HG02970 (cell line): ENCODE measurements around the gene NACAD.

ENCODE experiments used
- ATAC-seq: cut with Tn5 transposase; IDR thresholded peaks from one replicate; pipeline ENCODE4 v1.9.1; 2021; ENCODE audit warnings: mild to moderate bottlenecking, moderate library complexity, moderate number of reproducible peaks; ENCODE audit not compliant: unreplicated experiment, low FRiP score

NACAD gene

GRCh38 chr7:45075871-45076796 is 12.6 kb downstream of the NACAD start:
- no peak for ATAC-seq

GRCh38 chr7:45075355-45075644 is 13.5 kb downstream of the NACAD start:
- ATAC-seq, result no peak

- no peak for ATAC-seq
These were observed 14.0 kb downstream of the NACAD start for GRCh38 chr7:45074528-45075354.

GRCh38 chr7:45073786-45074527 is 14.8 kb downstream of the NACAD start:
- ATAC-seq, result no peak

- ATAC-seq, result no peak
These were observed 15.6 kb downstream of the NACAD start for GRCh38 chr7:45073031-45073785.

- no peak for ATAC-seq
These were observed 16.4 kb downstream of the NACAD start for GRCh38 chr7:45072131-45073030.

GRCh38 chr7:45071528-45071927 is 17.2 kb downstream of the NACAD start:
- ATAC-seq, result no peak

- no peak for ATAC-seq
These were observed 18.5 kb downstream of the NACAD start for GRCh38 chr7:45070254-45070642.

GRCh38 chr7:45069444-45070253 is 19.1 kb downstream of the NACAD start:
- no peak for ATAC-seq

GRCh38 chr7:45068236-45069023 is 20.3 kb downstream of the NACAD start:
- no peak for ATAC-seq

- no peak for ATAC-seq
These were observed 21.2 kb downstream of the NACAD start for GRCh38 chr7:45067582-45067981.

- ATAC-seq, result no peak
These were observed 22.4 kb downstream of the NACAD start for GRCh38 chr7:45066409-45066808.

GRCh38 chr7:45065031-45065995 is 23.5 kb downstream of the NACAD start:
- no peak for ATAC-seq

- no peak for ATAC-seq
These were observed 24.6 kb downstream of the NACAD start for GRCh38 chr7:45064047-45064725.

GRCh38 chr7:45061806-45062425 is 26.9 kb downstream of the NACAD start:
- no peak for ATAC-seq

GRCh38 chr7:45061352-45061751 is 27.4 kb downstream of the NACAD start:
- ATAC-seq, result no peak
